Measurements from ENCODE around the gene APH1B. TPM values are rescaled to one million over a fixed set of nuclear protein-coding genes. Genes with fewer than 3 reads are reported as not detected.

Gene APH1B
- total RNA-seq, 1 experiment from 2014 or later, result 5.2 TPM

GRCh38 chr15:63299943-63300575, 22.7 kb downstream of the APH1B start:
- no TSS peak for BruUV-seq (replicated peaks)
- no peak for DNase-seq (ENCODE audit: unreplicated experiment)
- TF ChIP-seq, protein P1, sequence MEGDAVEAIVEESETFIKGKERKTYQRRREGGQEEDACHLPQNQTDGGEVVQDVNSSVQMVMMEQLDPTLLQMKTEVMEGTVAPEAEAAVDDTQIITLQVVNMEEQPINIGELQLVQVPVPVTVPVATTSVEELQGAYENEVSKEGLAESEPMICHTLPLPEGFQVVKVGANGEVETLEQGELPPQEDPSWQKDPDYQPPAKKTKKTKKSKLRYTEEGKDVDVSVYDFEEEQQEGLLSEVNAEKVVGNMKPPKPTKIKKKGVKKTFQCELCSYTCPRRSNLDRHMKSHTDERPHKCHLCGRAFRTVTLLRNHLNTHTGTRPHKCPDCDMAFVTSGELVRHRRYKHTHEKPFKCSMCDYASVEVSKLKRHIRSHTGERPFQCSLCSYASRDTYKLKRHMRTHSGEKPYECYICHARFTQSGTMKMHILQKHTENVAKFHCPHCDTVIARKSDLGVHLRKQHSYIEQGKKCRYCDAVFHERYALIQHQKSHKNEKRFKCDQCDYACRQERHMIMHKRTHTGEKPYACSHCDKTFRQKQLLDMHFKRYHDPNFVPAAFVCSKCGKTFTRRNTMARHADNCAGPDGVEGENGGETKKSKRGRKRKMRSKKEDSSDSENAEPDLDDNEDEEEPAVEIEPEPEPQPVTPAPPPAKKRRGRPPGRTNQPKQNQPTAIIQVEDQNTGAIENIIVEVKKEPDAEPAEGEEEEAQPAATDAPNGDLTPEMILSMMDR (IDR thresholded peaks at IDR 0.05; ENCODE audit: unreplicated experiment), result no peak
- no peak overlapping the region for H3K27ac Mint-ChIP-seq (ENCODE audit: low read depth, unreplicated experiment)
- CTCF ChIA-PET, result interaction anchor here (1.0 to 1.3 kb wide), 2 partner anchors 10 to 310 kb away, joined by 3 to 4 read pairs; no protein-coding TSS in a partner anchor
- peaks cover 9% of the 10 kb centered on the region for H3K36me3 Mint-ChIP-seq (ENCODE audit: insufficient read depth, unreplicated experiment)
- intact Hi-C loops (cut with micrococcal nuclease), result no loop called here
- H3K27me3 Mint-ChIP-seq (ENCODE audit: insufficient read depth, unreplicated experiment), result no peaks in the 10 kb centered on the region
- H3K9me3 Mint-ChIP-seq (ENCODE audit: unreplicated experiment), result no peaks in the 10 kb centered on the region
- no peak overlapping the region for H3K4me3 Mint-ChIP-seq (ENCODE audit: unreplicated experiment)
- POLR2A ChIA-PET, result interaction anchor here (0.6 kb wide), 1 partner anchor 10 kb away, joined by 3 read pairs; no protein-coding TSS in a partner anchor
- H3K4me1 Mint-ChIP-seq (ENCODE audit: insufficient read depth, unreplicated experiment), result no peaks in the 10 kb centered on the region

DNA sequence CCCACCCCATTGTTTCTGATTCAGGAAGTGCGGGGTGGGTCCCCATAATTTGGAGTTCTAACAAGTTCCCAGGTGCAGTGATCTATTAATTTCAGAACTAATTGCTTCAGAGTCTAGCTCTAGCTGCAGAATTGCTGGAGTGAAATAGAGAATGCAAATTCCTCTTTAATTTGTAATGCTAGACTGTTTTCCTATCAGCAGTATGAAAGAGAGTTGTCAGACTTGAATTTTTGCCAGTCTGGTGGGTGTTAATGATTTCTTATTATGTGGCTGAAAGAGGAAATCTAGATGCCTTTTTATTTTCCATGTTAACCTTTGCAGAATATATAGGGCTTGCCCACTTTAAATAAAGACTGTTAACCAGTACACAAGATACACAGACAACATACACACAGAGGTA, 23.7 kb downstream of the APH1B start:
- BruUV-seq (replicated peaks), result no TSS peak
- ChIA-PET CTCF (interaction anchor here (1.0 to 1.3 kb wide), 3 partner anchors 7 to 309 kb away, joined by 3 to 4 read pairs (median 3); no protein-coding TSS in a partner anchor), POLR2A (no interaction called here)
- Mint-ChIP-seq H3K27me3 (ENCODE audit: insufficient read depth, unreplicated experiment) (no peaks in the 10 kb centered on the region), H3K4me3 (ENCODE audit: unreplicated experiment) (no peak overlapping the region), H3K9me3 (ENCODE audit: unreplicated experiment) (no peaks in the 10 kb centered on the region), H3K4me1 (ENCODE audit: insufficient read depth, unreplicated experiment) (no peaks in the 10 kb centered on the region), H3K36me3 (ENCODE audit: insufficient read depth, unreplicated experiment) (peaks cover 9% of the 10 kb centered on the region), H3K27ac (ENCODE audit: low read depth, unreplicated experiment) (no peak overlapping the region)
- intact Hi-C loops (cut with micrococcal nuclease), result no loop called here
- DNase-seq (ENCODE audit: unreplicated experiment), result no peak
- TF ChIP-seq, protein P1 (IDR thresholded peaks at IDR 0.05; ENCODE audit: unreplicated experiment), result no peak

DNA sequence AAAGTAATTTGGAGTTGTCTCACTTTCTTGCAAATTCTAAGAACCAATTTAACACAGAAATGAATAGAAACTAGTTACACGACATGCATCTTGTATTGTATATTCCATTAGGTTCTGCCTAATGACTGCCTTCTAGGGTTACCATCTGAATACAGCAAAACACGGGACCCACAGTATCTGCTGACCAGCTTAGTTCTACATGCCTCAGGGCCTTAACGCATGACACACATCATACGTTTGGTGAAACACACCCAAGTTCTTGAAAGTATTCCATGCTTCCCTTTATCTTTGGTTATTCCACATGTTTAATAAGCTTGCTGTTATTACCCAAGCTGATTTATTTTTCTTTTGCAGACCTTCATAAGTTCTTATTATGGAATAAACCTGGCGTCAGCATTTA, 27.9 kb downstream of the APH1B start:
- no TSS peak for BruUV-seq (replicated peaks)
- Mint-ChIP-seq H3K9me3 (ENCODE audit: unreplicated experiment) (no peaks in the 10 kb centered on the region), H3K27ac (ENCODE audit: low read depth, unreplicated experiment) (no peak overlapping the region), H3K27me3 (ENCODE audit: insufficient read depth, unreplicated experiment) (no peaks in the 10 kb centered on the region), H3K4me3 (ENCODE audit: unreplicated experiment) (no peak overlapping the region), H3K4me1 (ENCODE audit: insufficient read depth, unreplicated experiment) (no peaks in the 10 kb centered on the region), H3K36me3 (ENCODE audit: insufficient read depth, unreplicated experiment) (peaks cover 6% of the 10 kb centered on the region)
- ChIA-PET POLR2A (interaction anchor here (1.0 kb wide), 1 partner anchor 75 kb away, joined by 4 read pairs; no protein-coding TSS in a partner anchor), CTCF (no interaction called here)
- no peak for DNase-seq (ENCODE audit: unreplicated experiment)
- intact Hi-C loops (cut with micrococcal nuclease), result no loop called here
- TF ChIP-seq, protein P1 (IDR thresholded peaks at IDR 0.05; ENCODE audit: unreplicated experiment), result no peak

DNA sequence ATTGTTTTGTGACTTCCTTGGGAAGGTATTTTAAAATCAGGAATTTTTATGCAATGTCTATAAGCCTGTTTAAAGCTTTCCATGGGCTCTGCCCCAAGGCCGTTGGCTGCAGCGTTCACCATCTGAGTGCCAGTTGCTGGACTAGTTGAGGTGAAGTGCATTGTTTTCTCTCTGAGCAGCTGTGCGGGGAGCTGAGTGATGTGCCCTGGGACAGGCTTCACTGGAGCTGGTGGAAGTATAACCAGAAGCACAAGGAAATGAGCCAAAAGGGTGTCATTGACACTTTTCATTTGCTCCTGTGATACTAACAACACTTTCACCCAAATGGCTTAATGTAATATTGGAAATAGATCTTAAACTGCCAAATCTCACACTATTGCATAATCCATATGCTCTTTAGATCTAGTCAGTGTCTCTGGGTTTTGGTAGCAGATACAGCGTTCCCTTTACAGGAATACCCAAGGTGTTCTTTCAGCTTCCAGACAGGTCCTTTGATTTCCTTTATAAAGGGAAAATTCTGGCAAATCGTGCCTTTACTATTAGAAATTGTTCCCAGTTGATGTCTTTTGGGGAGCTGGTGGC, 29.2 kb downstream of the APH1B start:
- intact Hi-C loops (cut with micrococcal nuclease), result no loop called here
- DNase-seq (ENCODE audit: unreplicated experiment), result no peak
- ChIA-PET POLR2A (interaction anchor here (1.3 kb wide), 1 partner anchor 8 kb away, joined by 3 read pairs; no protein-coding TSS in a partner anchor), CTCF (interaction anchor here (1.2 kb wide), 1 partner anchor 13 kb away, joined by 5 read pairs; no protein-coding TSS in a partner anchor)
- no peaks in the 10 kb centered on the region for H3K27me3 Mint-ChIP-seq (ENCODE audit: insufficient read depth, unreplicated experiment)
- no peaks in the 10 kb centered on the region for H3K4me1 Mint-ChIP-seq (ENCODE audit: insufficient read depth, unreplicated experiment)
- TF ChIP-seq, protein P1 (IDR thresholded peaks at IDR 0.05; ENCODE audit: unreplicated experiment), result no peak
- H3K9me3 Mint-ChIP-seq (ENCODE audit: unreplicated experiment), result no peaks in the 10 kb centered on the region
- H3K4me3 Mint-ChIP-seq (ENCODE audit: unreplicated experiment), result no peak overlapping the region
- no TSS peak for BruUV-seq (replicated peaks)
- H3K36me3 Mint-ChIP-seq (ENCODE audit: insufficient read depth, unreplicated experiment), result peaks cover 6% of the 10 kb centered on the region
- no peak overlapping the region for H3K27ac Mint-ChIP-seq (ENCODE audit: low read depth, unreplicated experiment)

Measured in MCF 10A (cell line).